Right atrium auricular region (tissue), 2 donors: ENCODE results near the gene TLR3. TPM values are rescaled to one million over a fixed set of nuclear protein-coding genes. Genes with fewer than 3 reads are reported as not detected.

Source experiments
- DNase-seq: peaks from one replicate; pipeline ENCODE4 v3.0.0-alpha.2; 2019; ENCODE audit warnings: low spot score
- H3K27ac ChIP-seq, 2 donors: fragments of 200-600 bp; sonication (generic); 1 replicate in 1 of 2; 2 replicates in 1 of 2; pipeline ENCODE4 v1.5.1; 2016 to 2019
- H3K27me3 ChIP-seq, 2 donors: fragments of 200-600 bp; sonication (generic); one replicate each; pipeline versions ENCODE4 v1.5.1 to v1.6.0; 2017 to 2019
- H3K36me3 ChIP-seq: fragments of 200-600 bp; sonication (generic); one replicate; pipeline ENCODE4 v1.5.1; 2016
- H3K4me1 ChIP-seq, 2 donors: fragments of 200-600 bp; sonication (generic); one replicate each; pipeline versions ENCODE4 v1.5.1 to v1.6.0; 2017 to 2019
- H3K4me3 ChIP-seq, 2 donors: fragments of 200-600 bp; sonication (generic); 1 replicate in 1 of 2; 2 replicates in 1 of 2; pipeline ENCODE4 v1.5.1; 2017 to 2019; ENCODE audit warnings: mild to moderate bottlenecking in 1 of 2, moderate library complexity in 1 of 2
- H3K9me3 ChIP-seq, 2 donors: fragments of 200-600 bp; sonication (generic); one replicate each; pipeline ENCODE4 v1.5.1; 2019
- total RNA-seq, 2 donors: library from RNA; depleted of rRNA; stranded (reverse); fragments of >200 nt; gene quantifications; one replicate each; pipeline ENCODE4 v1.1.0, GENCODE V29; 2016
- TF ChIP-seq, protein P1 (sequence below), 2 donors: fragments of 200-600 bp; sonication (generic); IDR thresholded peaks; one replicate each; pipeline ENCODE4 v1.5.1; 2019; ENCODE audit warnings: antibody characterized with exemption in 2 of 2

The TLR3 gene
- total RNA-seq, 2 donors from 2014 or later, result 3.0 to 3.5 TPM

DNA sequence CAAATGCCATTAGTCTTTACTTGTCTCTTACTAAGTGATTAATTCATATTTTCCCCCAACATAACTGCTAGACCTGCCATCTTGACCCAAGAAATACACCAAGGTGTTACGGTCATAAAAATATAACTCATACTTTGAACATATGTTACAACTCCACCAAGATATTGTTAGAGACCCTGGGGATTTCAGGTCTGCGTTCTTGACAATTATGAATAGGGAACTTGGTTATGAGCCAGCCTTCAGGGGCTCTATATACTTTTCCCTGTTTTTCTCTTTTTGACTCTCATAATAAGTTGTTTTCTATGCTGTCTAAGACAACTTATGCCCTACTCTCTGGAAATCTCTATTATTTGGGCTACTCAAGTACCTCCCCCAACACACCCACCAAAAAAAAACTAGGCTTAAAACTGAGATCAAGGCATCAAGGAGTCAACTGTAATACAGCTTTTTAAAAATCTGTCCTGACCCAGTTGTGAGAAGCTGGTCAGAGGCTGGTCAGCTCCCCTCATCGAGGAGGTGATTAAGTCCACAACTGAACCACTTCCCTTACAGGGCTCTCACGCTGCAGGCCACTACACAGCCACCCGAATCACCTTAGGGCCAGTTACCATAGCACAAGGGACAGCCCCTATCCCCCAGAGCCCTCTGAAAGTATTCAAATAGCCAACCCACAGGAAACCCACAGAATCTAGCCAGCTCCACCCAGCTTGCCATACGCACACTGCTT, 10.5 kb upstream of the TLR3 start:
- no peak for DNase-seq
- TF ChIP-seq, protein P1, sequence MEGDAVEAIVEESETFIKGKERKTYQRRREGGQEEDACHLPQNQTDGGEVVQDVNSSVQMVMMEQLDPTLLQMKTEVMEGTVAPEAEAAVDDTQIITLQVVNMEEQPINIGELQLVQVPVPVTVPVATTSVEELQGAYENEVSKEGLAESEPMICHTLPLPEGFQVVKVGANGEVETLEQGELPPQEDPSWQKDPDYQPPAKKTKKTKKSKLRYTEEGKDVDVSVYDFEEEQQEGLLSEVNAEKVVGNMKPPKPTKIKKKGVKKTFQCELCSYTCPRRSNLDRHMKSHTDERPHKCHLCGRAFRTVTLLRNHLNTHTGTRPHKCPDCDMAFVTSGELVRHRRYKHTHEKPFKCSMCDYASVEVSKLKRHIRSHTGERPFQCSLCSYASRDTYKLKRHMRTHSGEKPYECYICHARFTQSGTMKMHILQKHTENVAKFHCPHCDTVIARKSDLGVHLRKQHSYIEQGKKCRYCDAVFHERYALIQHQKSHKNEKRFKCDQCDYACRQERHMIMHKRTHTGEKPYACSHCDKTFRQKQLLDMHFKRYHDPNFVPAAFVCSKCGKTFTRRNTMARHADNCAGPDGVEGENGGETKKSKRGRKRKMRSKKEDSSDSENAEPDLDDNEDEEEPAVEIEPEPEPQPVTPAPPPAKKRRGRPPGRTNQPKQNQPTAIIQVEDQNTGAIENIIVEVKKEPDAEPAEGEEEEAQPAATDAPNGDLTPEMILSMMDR (IDR thresholded peaks at IDR 0.05), result no peak
- Histone ChIP-seq H3K4me1 (no peaks in the 10 kb centered on the region), H3K27me3 (no peaks in the 10 kb centered on the region), H3K9me3 (no peaks in the 10 kb centered on the region), H3K4me3 (no peak overlapping the region), H3K27ac (no peak overlapping the region), H3K36me3 (no peaks in the 10 kb centered on the region)

DNA sequence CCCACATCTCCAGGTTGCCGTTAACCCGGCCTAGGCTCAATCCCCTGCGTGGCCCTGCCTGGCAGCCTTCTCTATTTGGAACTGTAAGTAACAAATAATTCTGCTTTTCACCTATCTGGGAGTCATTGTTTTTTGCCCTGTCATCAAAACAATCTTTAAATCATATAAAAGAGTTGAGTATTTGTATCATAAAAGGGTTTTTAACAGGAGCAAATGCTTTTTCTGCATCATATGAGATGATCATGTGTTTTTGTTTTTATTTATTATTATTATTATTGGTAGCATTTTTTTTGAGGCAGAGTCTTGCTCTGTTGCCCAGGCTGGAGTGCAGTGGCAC, 10.0 kb upstream of the TLR3 start:
- no peaks in the 10 kb centered on the region for H3K27me3 ChIP-seq
- TF ChIP-seq, protein P1 (IDR thresholded peaks at IDR 0.05), result no peak
- DNase-seq, result no peak

DNA sequence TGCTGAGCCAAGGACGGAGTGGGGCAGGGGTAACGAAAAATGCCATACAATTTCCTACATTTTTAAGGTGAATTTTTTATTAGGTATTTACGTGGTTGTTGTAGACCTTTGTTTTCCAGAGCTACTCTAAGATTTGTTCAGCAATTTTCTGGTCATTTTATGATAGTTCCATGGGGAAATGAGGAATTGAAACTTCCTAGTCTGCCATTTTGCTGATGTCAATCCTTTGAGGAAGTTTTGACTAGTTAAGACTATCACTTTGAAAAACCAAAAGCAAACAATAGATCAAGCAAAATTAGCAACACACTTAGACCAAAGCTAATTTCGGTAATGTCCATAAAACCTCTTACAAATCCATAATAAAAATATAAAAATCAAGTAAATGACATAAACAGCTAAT, 7.0 kb upstream of the TLR3 start:
- Histone ChIP-seq H3K27ac (no peak overlapping the region), H3K4me3 (no peak overlapping the region), H3K27me3 (no peaks in the 10 kb centered on the region), H3K4me1 (no peaks in the 10 kb centered on the region), H3K9me3 (no peaks in the 10 kb centered on the region), H3K36me3 (no peaks in the 10 kb centered on the region)
- no peak for DNase-seq
- TF ChIP-seq, protein P1 (IDR thresholded peaks at IDR 0.05), result no peak

More for the DNA sequence above, 10.0 kb upstream of the TLR3 start:
- Histone ChIP-seq H3K36me3 (no peaks in the 10 kb centered on the region), H3K4me3 (no peak overlapping the region), H3K27ac (no peak overlapping the region), H3K4me1 (no peaks in the 10 kb centered on the region), H3K9me3 (no peaks in the 10 kb centered on the region)

DNA sequence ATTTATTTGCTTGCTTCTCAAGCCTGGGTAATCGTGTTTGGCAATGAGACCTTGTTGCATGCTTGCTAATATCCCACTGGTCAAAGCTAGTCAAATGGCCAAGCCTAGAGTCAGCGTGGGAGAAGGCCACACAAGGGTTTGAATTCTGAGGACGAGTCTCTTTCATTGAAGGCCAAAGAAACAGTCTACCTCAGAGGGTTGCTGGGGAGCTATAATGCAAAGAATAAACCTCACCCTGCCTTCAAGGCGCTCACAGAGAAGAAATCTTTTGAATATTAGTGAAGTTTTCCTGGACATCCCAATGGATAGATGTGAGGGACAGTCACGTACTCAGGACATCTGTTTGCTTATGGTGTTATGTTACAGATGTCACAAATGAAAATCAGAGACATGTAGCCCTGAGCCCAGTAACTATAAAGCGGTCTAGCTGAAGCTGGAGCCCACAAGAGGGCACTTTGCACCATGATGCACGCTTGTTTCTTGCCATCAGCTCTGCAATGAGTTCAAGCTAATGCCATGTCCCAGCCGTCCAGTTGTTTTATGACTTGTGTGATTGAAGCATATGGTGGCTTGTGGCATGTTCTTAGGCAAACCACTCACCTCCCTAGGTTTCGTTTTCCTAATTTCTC, 1.1 kb upstream of the TLR3 start:
- Histone ChIP-seq H3K27ac (peak overlapping the region; percentile 43 to 61), H3K4me3 (peak overlapping the region; percentile 49 to 55), H3K36me3 (no peaks in the 10 kb centered on the region), H3K9me3 (no peaks in the 10 kb centered on the region), H3K4me1 (peaks cover 0 to 10% of the 10 kb centered on the region in 2 donors), H3K27me3 (no peaks in the 10 kb centered on the region)
- TF ChIP-seq, protein P1 (IDR thresholded peaks at IDR 0.05), result peak in 1 of 2 donors; percentile 78
- peak; percentile 78 for DNase-seq

DNA sequence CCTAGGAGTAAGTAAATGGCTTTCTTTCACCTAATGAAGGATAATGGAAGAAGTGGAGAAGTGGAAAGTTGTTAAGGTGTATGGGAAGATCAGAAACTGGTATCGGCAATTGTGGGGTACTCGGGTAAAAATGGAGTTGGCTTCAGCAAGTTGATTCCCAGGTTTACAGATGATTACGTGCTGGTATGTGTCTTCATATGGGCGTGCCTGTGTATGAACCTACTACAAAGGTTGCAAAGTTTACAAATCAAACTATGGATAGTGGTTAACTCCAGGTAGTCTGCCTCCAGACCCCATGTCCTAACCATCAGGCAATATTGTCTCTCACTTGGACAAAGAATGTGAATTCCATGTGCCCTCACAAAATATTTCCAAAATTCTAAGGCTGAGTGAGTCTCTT, 773 bp downstream of the TLR3 start:
- TF ChIP-seq, protein P1 (IDR thresholded peaks at IDR 0.05), result no peak
- Histone ChIP-seq H3K27me3 (no peaks in the 10 kb centered on the region), H3K4me1 (peaks cover 0 to 10% of the 10 kb centered on the region in 2 donors), H3K9me3 (no peaks in the 10 kb centered on the region), H3K27ac (no peak overlapping the region), H3K36me3 (no peaks in the 10 kb centered on the region), H3K4me3 (peak overlapping the region; percentile 49 to 55)
- no peak for DNase-seq
